K562 (cell line): Measurements from ENCODE around the gene ACOT7.

Source experiments
- CHD1 ChIP-seq: fragments of 200-600 bp; sonication (generic); IDR thresholded peaks from one replicate; pipeline ENCODE4 v1.6.1; 2012; ENCODE audit warnings: mild to moderate bottlenecking, moderate library complexity, low read length, inconsistent platforms
- ELF4 ChIP-seq: fragments of 450-650 bp; formaldehyde crosslinking; IDR thresholded peaks from 2 replicates; pipeline ENCODE4 v1.4.0; 2022; ENCODE audit warnings: missing genetic modification characterization
- EP300 ChIP-seq: IDR thresholded peaks from 2 replicates; pipeline ENCODE4 v1.6.1; 2012; ENCODE audit warnings: low read length, improper control_type of control experiment
- ETV5 ChIP-seq: sonication (generic); formaldehyde crosslinking; IDR thresholded peaks from 2 replicates; pipeline ENCODE4 v1.4.0; 2020; ENCODE audit warnings: low read depth, mild to moderate bottlenecking, missing genetic modification reagents
- ETV6 ChIP-seq, 3 experiments: fragments of 150-350 bp in 1 of 3; sonication (generic) in 1 of 3; formaldehyde crosslinking in 1 of 3; IDR thresholded peaks; 2 replicates each; pipeline versions ENCODE4 v1.6.1 to v1.8.0; 2014 to 2022; ENCODE audit warnings: borderline replicate concordance in 2 of 3, low read depth in 2 of 3, antibody characterized with exemption in 1 of 3, low read length in 1 of 3, mild to moderate bottlenecking in 1 of 3, missing genetic modification reagents in 1 of 3
- FOXM1 ChIP-seq, 2 experiments: fragments of 450-650 bp in 1 of 2; sonication (generic) in 1 of 2; formaldehyde crosslinking in 1 of 2; IDR thresholded peaks; 2 replicates each; pipeline versions ENCODE4 v1.6.1 to v1.9.0; 2017 to 2022; ENCODE audit warnings: low read depth in 2 of 2, mild to moderate bottlenecking in 2 of 2, missing genetic modification reagents in 1 of 2, moderate library complexity in 1 of 2
- HCFC1 ChIP-seq: IDR thresholded peaks from 2 replicates; pipeline ENCODE4 v1.6.1; 2012; ENCODE audit warnings: low read depth, low read length, improper control_type of control experiment
- HDAC2 ChIP-seq: fragments of 450-650 bp; IDR thresholded peaks from 2 replicates; pipeline ENCODE4 v1.6.1; 2016; ENCODE audit warnings: mild to moderate bottlenecking
- HNRNPH1 ChIP-seq: fragments of 200-400 bp; formaldehyde crosslinking; optimal IDR thresholded peaks from 2 replicates; pipeline ENCODE3; 2017; ENCODE audit warnings: low read depth, mild to moderate bottlenecking, low read length, moderate library complexity
- NFYB ChIP-seq: IDR thresholded peaks from 2 replicates; pipeline ENCODE4 v1.6.1; 2011; ENCODE audit warnings: mild to moderate bottlenecking, moderate library complexity; ENCODE audit not compliant: insufficient read length; ENCODE audit errors: extremely low read depth
- POLR2AphosphoS5 ChIP-seq: IDR thresholded peaks from 2 replicates; pipeline ENCODE4 v1.6.1; 2011; ENCODE audit warnings: mild to moderate bottlenecking, low read depth, low read length, moderate library complexity; ENCODE audit not compliant: control insufficient read depth, insufficient read depth
- RHOXF2B ChIP-seq: fragments of 250-450 bp; sonication (Bioruptor Pico); conservative IDR thresholded peaks from 2 replicates; pipeline ENCODE4 v1.5.1; 2021
- ZNF354B ChIP-seq: fragments of 250-450 bp; sonication (Bioruptor Pico); IDR thresholded peaks from 2 replicates; pipeline ENCODE4 v1.4.0; 2020
- TF ChIP-seq, protein P1 (sequence below): sonication (generic); formaldehyde crosslinking; IDR thresholded peaks from 2 replicates; pipeline ENCODE4 v1.9.0; 2022; ENCODE audit warnings: mild to moderate bottlenecking, missing genetic modification reagents

DNA sequence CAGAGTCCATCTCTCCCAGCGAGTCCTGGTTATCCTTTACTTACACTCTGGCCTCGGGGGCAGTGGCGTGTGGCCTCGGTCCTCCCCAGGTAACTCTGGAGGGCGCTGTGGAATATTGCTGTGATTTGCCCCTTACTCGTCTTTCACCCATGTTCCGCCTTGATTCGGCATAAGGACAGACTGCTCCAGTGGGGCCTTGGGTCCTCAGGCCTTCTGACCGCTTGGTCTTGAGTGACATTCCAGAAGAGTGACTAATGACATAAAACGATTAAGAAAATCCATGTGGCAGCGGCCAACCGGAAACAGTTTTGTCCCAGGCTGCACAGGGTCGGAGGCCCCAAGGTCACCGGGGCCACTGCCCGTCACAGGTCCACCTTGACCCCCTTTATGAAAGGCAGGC lies 168.8 kb downstream of the ACOT7 start:
- TF ChIP-seq, protein P1, sequence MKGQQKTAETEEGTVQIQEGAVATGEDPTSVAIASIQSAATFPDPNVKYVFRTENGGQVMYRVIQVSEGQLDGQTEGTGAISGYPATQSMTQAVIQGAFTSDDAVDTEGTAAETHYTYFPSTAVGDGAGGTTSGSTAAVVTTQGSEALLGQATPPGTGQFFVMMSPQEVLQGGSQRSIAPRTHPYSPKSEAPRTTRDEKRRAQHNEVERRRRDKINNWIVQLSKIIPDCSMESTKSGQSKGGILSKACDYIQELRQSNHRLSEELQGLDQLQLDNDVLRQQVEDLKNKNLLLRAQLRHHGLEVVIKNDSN (CRISPR knock-in tag): no peak
- no peak for TF ChIP-seq HCFC1
- TF ChIP-seq POLR2AphosphoS5: no peak
- TF ChIP-seq ZNF354B: no peak
- TF ChIP-seq ETV5 (CRISPR knock-in tag): no peak
- no peak for TF ChIP-seq CHD1
- TF ChIP-seq RHOXF2B (CRISPR knock-in tag): no peak
- no peak for TF ChIP-seq HNRNPH1
- no peak for TF ChIP-seq FOXM1 (IDR thresholded peaks at IDR 0.05; ENCODE audit: low read depth)
- TF ChIP-seq FOXM1 (CRISPR knock-in tag; IDR thresholded peaks at IDR 0.05; ENCODE audit: low read depth): no peak
- no peak for TF ChIP-seq ETV6 (IDR thresholded peaks at IDR 0.05; ENCODE audit: borderline replicate concordance in 1 of 2, low read depth in 2 of 2, low read length in 1 of 2)
- no peak for TF ChIP-seq ETV6 (CRISPR knock-in tag; IDR thresholded peaks at IDR 0.05; ENCODE audit: borderline replicate concordance)
- no peak for TF ChIP-seq ELF4
- TF ChIP-seq EP300: no peak
- no peak for TF ChIP-seq HDAC2
- no peak for TF ChIP-seq NFYB
